HEK293 (cell line): ENCODE data around the gene NEIL3.

Source experiments
- CTCF ChIA-PET: fragments of 350-600 bp; formaldehyde crosslinking; extraction: SDS; loops from one replicate; lab custom pipeline; 2021; ENCODE audit warnings: antibody characterized with exemption; lab: Yijun Ruan, JAX
- POLR2A ChIA-PET: fragments of 300-600 bp; formaldehyde crosslinking; extraction: SDS; loops from one replicate; lab custom pipeline; 2020; ENCODE audit warnings: antibody characterized with exemption, inconsistent platforms; lab: Yijun Ruan, JAX
- H3K27ac ChIP-seq: fragments of 200-500 bp; sonication (Bioruptor generic); 2 replicates; pipeline ENCODE4 v1.5.1; 2014; ENCODE audit warnings: low read depth, low read length, control low read depth, inconsistent platforms; ENCODE audit errors: extremely low read depth
- H3K36me3 ChIP-seq, 2 experiments: fragments of 200-500 bp in 1 of 2; sonication (Bioruptor generic) in 1 of 2; 1 replicate in 1 of 2; 2 replicates in 1 of 2; pipeline ENCODE4 v1.5.1; 2014 to 2017; ENCODE audit warnings: inconsistent platforms in 2 of 2, low read length in 2 of 2; ENCODE audit not compliant: control insufficient read depth in 2 of 2, insufficient read depth in 1 of 2
- H3K4me1 ChIP-seq: fragments of 200-500 bp; sonication (Bioruptor generic); 2 replicates; pipeline ENCODE4 v1.5.1; 2014; ENCODE audit warnings: mild to moderate bottlenecking, low read length, inconsistent platforms; ENCODE audit not compliant: control insufficient read depth, insufficient read depth
- H3K4me3 ChIP-seq: 2 replicates; pipeline ENCODE4 v1.5.1; 2011; ENCODE audit warnings: low read depth, mild to moderate bottlenecking, control low read depth, low read length, moderate library complexity
- H3K9me3 ChIP-seq: fragments of 200-500 bp; sonication (Bioruptor generic); 2 replicates; pipeline ENCODE4 v1.5.1; 2014; ENCODE audit warnings: low read depth, low read length, inconsistent platforms; ENCODE audit not compliant: control insufficient read depth, insufficient read depth
- EGR2 ChIP-seq: fragments of 450-650 bp; formaldehyde crosslinking; IDR thresholded peaks from 2 replicates; pipeline ENCODE4 v1.5.1; 2016; ENCODE audit warnings: low read depth, missing biosample characterization, missing genetic modification characterization
- GFI1B ChIP-seq: fragments of 450-650 bp; formaldehyde crosslinking; IDR thresholded peaks from 2 replicates; pipeline ENCODE4 v1.5.1; 2016; ENCODE audit warnings: missing biosample characterization, missing genetic modification characterization
- HOXC10 ChIP-seq: sonication (generic); formaldehyde crosslinking; IDR thresholded peaks from 2 replicates; pipeline ENCODE4 v1.8.1; 2023; ENCODE audit warnings: mild to moderate bottlenecking, missing genetic modification reagents
- PRDM1 ChIP-seq: fragments of 450-650 bp; formaldehyde crosslinking; IDR thresholded peaks from 2 replicates; pipeline ENCODE4; 2016; ENCODE audit warnings: missing biosample characterization, missing genetic modification characterization
- SP3 ChIP-seq: fragments of 450-650 bp; formaldehyde crosslinking; IDR thresholded peaks from 2 replicates; pipeline ENCODE4 v1.5.1; 2016; ENCODE audit warnings: missing biosample characterization, missing genetic modification characterization
- SP7 ChIP-seq: fragments of 450-650 bp; formaldehyde crosslinking; IDR thresholded peaks from 2 replicates; pipeline ENCODE4 v1.5.1; 2016; ENCODE audit warnings: missing biosample characterization, missing genetic modification characterization
- ZBTB21 ChIP-seq: fragments of 450-650 bp; formaldehyde crosslinking; IDR thresholded peaks from 2 replicates; pipeline ENCODE4 v1.5.1; 2017; ENCODE audit warnings: missing biosample characterization, missing genetic modification characterization
- ZBTB49 ChIP-seq: fragments of 450-650 bp; formaldehyde crosslinking; IDR thresholded peaks from 2 replicates; pipeline ENCODE4 v1.5.1; 2016; ENCODE audit warnings: missing biosample characterization, missing genetic modification characterization, low read depth
- ZNF19 ChIP-seq: fragments of 450-650 bp; formaldehyde crosslinking; IDR thresholded peaks from 2 replicates; pipeline ENCODE4; 2016; ENCODE audit warnings: missing biosample characterization, missing genetic modification characterization, low read depth
- ZNF2 ChIP-seq: fragments of 450-650 bp; formaldehyde crosslinking; IDR thresholded peaks from 2 replicates; pipeline ENCODE4 v1.5.1; 2016; ENCODE audit warnings: missing biosample characterization, missing genetic modification characterization
- ZNF202 ChIP-seq: fragments of 450-650 bp; formaldehyde crosslinking; IDR thresholded peaks from 2 replicates; pipeline ENCODE4 v1.5.1; 2016; ENCODE audit warnings: missing biosample characterization, missing genetic modification characterization, borderline replicate concordance
- ZNF211 ChIP-seq: fragments of 450-650 bp; formaldehyde crosslinking; IDR thresholded peaks from 2 replicates; pipeline ENCODE4 v1.5.1; 2016; ENCODE audit warnings: low read depth, missing biosample characterization, missing genetic modification characterization
- ZNF266 ChIP-seq: fragments of 450-650 bp; formaldehyde crosslinking; IDR thresholded peaks from 2 replicates; pipeline ENCODE4 v1.5.1; 2016; ENCODE audit warnings: missing biosample characterization, missing genetic modification characterization, low read depth
- ZNF280D ChIP-seq: fragments of 450-650 bp; formaldehyde crosslinking; IDR thresholded peaks from 2 replicates; pipeline ENCODE4 v1.5.1; 2016; ENCODE audit warnings: missing biosample characterization, missing genetic modification characterization
- ZNF324 ChIP-seq: fragments of 450-650 bp; formaldehyde crosslinking; IDR thresholded peaks from 2 replicates; pipeline ENCODE4 v1.5.1; 2016; ENCODE audit warnings: missing biosample characterization, missing genetic modification characterization
- ZNF341 ChIP-seq: fragments of 450-650 bp; formaldehyde crosslinking; IDR thresholded peaks from 2 replicates; pipeline ENCODE4; 2016; ENCODE audit warnings: low read depth, missing biosample characterization, missing genetic modification characterization
- ZNF555 ChIP-seq: fragments of 450-650 bp; formaldehyde crosslinking; conservative IDR thresholded peaks from 2 replicates; pipeline ENCODE4 v1.5.1; 2017; ENCODE audit warnings: missing biosample characterization, mild to moderate bottlenecking, missing genetic modification characterization, inconsistent platforms
- ZNF558 ChIP-seq: fragments of 450-650 bp; formaldehyde crosslinking; IDR thresholded peaks from 2 replicates; pipeline ENCODE4 v1.5.1; 2016; ENCODE audit warnings: missing biosample characterization, missing genetic modification characterization
- ZNF585B ChIP-seq: fragments of 450-650 bp; formaldehyde crosslinking; IDR thresholded peaks from 2 replicates; pipeline ENCODE4 v1.5.1; 2016; ENCODE audit warnings: missing biosample characterization, missing genetic modification characterization
- ZNF600 ChIP-seq: fragments of 450-650 bp; formaldehyde crosslinking; IDR thresholded peaks from 2 replicates; pipeline ENCODE4 v1.5.1; 2016; ENCODE audit warnings: missing biosample characterization, missing genetic modification characterization
- ZNF658 ChIP-seq: fragments of 450-650 bp; formaldehyde crosslinking; IDR thresholded peaks from 2 replicates; pipeline ENCODE4; 2016; ENCODE audit warnings: missing biosample characterization, missing genetic modification characterization
- ZNF791 ChIP-seq: fragments of 450-650 bp; formaldehyde crosslinking; IDR thresholded peaks from 2 replicates; pipeline ENCODE4 v1.5.1; 2016; ENCODE audit warnings: missing biosample characterization, missing genetic modification characterization
- ZXDB ChIP-seq: fragments of 450-650 bp; formaldehyde crosslinking; IDR thresholded peaks from 2 replicates; pipeline ENCODE4 v1.5.1; 2016; ENCODE audit warnings: missing biosample characterization, missing genetic modification characterization
- TF ChIP-seq, protein P1 (sequence below): fragments of 450-650 bp; formaldehyde crosslinking; IDR thresholded peaks from 2 replicates; pipeline ENCODE4 v1.5.1; 2016; ENCODE audit warnings: missing biosample characterization, missing genetic modification characterization, low read depth
- TF ChIP-seq, protein P2 (sequence below): fragments of 450-650 bp; formaldehyde crosslinking; IDR thresholded peaks from 2 replicates; pipeline ENCODE4 v1.5.1; 2016; ENCODE audit warnings: missing biosample characterization, missing genetic modification characterization, borderline replicate concordance

NEIL3 gene

GRCh38 chr4:177271091-177271490 lies 38.6 kb upstream of the NEIL3 start (continued):
- TF ChIP-seq ZNF202 (tag by site-specific recombination) = no peak
- TF ChIP-seq ZNF341 = no peak
- no peak for TF ChIP-seq ZNF558 (tag by site-specific recombination)
- no peak for TF ChIP-seq SP3
- TF ChIP-seq GFI1B (tag by site-specific recombination) = no peak
- no peak for TF ChIP-seq EGR2 (tag by site-specific recombination)
- no peak for TF ChIP-seq HOXC10 (CRISPR knock-in tag)
- no peak for TF ChIP-seq SP7 (tag by site-specific recombination)
- no peak for TF ChIP-seq ZNF280D (tag by site-specific recombination)
- no peak for TF ChIP-seq ZNF791 (tag by site-specific recombination)
- TF ChIP-seq ZBTB49 (tag by site-specific recombination) = no peak
- TF ChIP-seq ZNF211 (tag by site-specific recombination) = no peak
- TF ChIP-seq, protein P1, sequence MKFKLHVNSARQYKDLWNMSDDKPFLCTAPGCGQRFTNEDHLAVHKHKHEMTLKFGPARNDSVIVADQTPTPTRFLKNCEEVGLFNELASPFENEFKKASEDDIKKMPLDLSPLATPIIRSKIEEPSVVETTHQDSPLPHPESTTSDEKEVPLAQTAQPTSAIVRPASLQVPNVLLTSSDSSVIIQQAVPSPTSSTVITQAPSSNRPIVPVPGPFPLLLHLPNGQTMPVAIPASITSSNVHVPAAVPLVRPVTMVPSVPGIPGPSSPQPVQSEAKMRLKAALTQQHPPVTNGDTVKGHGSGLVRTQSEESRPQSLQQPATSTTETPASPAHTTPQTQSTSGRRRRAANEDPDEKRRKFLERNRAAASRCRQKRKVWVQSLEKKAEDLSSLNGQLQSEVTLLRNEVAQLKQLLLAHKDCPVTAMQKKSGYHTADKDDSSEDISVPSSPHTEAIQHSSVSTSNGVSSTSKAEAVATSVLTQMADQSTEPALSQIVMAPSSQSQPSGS = no peak
- TF ChIP-seq, all 188 proteins: peak for 0

DNA sequence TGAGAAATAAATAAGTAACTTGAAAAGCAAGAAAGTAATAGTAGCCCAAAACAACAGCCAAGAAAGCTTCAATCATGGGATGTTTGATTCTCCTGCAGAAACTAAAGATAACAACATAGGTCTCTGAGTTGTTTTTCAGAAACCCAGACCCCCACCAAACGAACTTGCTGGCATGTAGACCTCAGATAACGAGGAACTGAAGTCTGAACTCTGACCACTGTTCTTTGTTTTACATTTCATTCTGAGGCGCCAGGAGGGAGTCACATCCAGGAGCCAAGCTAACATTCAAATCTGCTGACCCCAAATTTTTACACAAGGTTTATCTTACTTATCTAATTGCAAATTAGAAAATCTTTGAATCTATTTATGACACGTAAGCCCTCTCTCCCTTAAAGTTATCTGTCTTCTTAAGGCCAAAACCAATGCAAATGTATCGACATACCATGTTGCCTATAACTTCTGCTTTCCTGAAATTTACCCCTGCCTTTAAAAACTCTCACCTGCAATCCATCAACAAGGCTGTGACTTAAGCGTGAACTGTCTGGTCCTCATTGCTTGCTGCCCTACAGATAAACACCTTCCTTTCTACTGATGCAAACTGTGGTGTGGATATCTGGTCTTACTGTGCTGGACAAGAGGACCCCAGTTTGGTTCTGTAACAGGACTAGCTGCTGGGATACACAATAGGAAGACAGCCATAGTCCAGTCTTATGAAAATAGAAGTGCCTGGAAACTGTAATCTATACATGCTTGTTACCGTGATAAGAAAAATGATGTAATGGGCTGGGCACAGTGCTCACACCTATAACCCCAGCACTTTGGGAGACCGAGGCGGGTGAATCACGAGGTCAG lies 37.5 kb upstream of the NEIL3 start:
- no peaks in the 10 kb centered on the region for H3K4me1 ChIP-seq
- CTCF ChIA-PET = interaction anchor here (0.6 kb wide), 1 partner anchor 193 kb away, joined by 5 read pairs; no protein-coding TSS in a partner anchor
- H3K9me3 ChIP-seq = no peaks in the 10 kb centered on the region
- POLR2A ChIA-PET = no interaction called here
- H3K4me3 ChIP-seq = no peak overlapping the region
- no peak overlapping the region for H3K27ac ChIP-seq
- H3K36me3 ChIP-seq = no peaks in the 10 kb centered on the region
- TF ChIP-seq ZNF2 (tag by site-specific recombination) = no peak
- TF ChIP-seq ZBTB21 (tag by site-specific recombination) = no peak
- no peak for TF ChIP-seq ZXDB (tag by site-specific recombination)
- TF ChIP-seq, protein P2, sequence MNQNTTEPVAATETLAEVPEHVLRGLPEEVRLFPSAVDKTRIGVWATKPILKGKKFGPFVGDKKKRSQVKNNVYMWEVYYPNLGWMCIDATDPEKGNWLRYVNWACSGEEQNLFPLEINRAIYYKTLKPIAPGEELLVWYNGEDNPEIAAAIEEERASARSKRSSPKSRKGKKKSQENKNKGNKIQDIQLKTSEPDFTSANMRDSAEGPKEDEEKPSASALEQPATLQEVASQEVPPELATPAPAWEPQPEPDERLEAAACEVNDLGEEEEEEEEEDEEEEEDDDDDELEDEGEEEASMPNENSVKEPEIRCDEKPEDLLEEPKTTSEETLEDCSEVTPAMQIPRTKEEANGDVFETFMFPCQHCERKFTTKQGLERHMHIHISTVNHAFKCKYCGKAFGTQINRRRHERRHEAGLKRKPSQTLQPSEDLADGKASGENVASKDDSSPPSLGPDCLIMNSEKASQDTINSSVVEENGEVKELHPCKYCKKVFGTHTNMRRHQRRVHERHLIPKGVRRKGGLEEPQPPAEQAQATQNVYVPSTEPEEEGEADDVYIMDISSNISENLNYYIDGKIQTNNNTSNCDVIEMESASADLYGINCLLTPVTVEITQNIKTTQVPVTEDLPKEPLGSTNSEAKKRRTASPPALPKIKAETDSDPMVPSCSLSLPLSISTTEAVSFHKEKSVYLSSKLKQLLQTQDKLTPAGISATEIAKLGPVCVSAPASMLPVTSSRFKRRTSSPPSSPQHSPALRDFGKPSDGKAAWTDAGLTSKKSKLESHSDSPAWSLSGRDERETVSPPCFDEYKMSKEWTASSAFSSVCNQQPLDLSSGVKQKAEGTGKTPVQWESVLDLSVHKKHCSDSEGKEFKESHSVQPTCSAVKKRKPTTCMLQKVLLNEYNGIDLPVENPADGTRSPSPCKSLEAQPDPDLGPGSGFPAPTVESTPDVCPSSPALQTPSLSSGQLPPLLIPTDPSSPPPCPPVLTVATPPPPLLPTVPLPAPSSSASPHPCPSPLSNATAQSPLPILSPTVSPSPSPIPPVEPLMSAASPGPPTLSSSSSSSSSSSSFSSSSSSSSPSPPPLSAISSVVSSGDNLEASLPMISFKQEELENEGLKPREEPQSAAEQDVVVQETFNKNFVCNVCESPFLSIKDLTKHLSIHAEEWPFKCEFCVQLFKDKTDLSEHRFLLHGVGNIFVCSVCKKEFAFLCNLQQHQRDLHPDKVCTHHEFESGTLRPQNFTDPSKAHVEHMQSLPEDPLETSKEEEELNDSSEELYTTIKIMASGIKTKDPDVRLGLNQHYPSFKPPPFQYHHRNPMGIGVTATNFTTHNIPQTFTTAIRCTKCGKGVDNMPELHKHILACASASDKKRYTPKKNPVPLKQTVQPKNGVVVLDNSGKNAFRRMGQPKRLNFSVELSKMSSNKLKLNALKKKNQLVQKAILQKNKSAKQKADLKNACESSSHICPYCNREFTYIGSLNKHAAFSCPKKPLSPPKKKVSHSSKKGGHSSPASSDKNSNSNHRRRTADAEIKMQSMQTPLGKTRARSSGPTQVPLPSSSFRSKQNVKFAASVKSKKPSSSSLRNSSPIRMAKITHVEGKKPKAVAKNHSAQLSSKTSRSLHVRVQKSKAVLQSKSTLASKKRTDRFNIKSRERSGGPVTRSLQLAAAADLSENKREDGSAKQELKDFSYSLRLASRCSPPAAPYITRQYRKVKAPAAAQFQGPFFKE (tag by site-specific recombination) = no peak
- TF ChIP-seq ZNF600 (tag by site-specific recombination) = no peak
- TF ChIP-seq ZNF266 (tag by site-specific recombination) = no peak
- TF ChIP-seq ZNF19 (tag by site-specific recombination) = no peak
- TF ChIP-seq ZNF324 (tag by site-specific recombination) = no peak
- TF ChIP-seq ZNF585B (tag by site-specific recombination) = no peak
- TF ChIP-seq PRDM1 (tag by site-specific recombination) = no peak
- no peak for TF ChIP-seq ZNF555 (tag by site-specific recombination)
- TF ChIP-seq ZNF658 (tag by site-specific recombination) = no peak
